HL-60 (cell line): Measurements from ENCODE around the gene ADAMTS13.

Source experiments
- DNase-seq, 2 experiments: peaks; one replicate each; pipeline ENCODE4 v3.0.0-alpha.2; 2010 to 2020; ENCODE audit warnings: low read depth in 1 of 2, low spot score in 1 of 2
- H3K27ac ChIP-seq: fragments of 250-450 bp; sonication (Bioruptor Pico); replicated peaks from 2 replicates; pipeline ENCODE4 v1.5.1; 2020; ENCODE audit warnings: mild to moderate bottlenecking, moderate library complexity
- H3K27me3 ChIP-seq: fragments of 250-450 bp; sonication (Bioruptor Pico); 2 replicates; pipeline ENCODE4 v1.5.1; 2021; ENCODE audit warnings: mild to moderate bottlenecking, moderate library complexity; ENCODE audit not compliant: insufficient read depth, poor library complexity, severe bottlenecking
- H3K4me3 ChIP-seq: replicated peaks from 2 replicates; pipeline ENCODE4 v1.5.1; 2011; ENCODE audit warnings: mild to moderate bottlenecking, control low read depth, low read length; ENCODE audit not compliant: insufficient read depth
- GABPA ChIP-seq: IDR thresholded peaks from 2 replicates; pipeline ENCODE4 v1.6.1; 2012; ENCODE audit warnings: low read depth
- POLR2AphosphoS5 ChIP-seq: IDR thresholded peaks from 2 replicates; pipeline ENCODE4 v1.6.1; 2012; ENCODE audit warnings: low read depth
- SPI1 ChIP-seq: IDR thresholded peaks from 2 replicates; pipeline ENCODE4 v1.6.1; 2012; ENCODE audit warnings: low read depth, mild to moderate bottlenecking, borderline replicate concordance
- TF ChIP-seq, protein P1 (sequence below): IDR thresholded peaks from one replicate; pipeline ENCODE4 v1.5.1; 2011; ENCODE audit warnings: low read length, control low read depth, inconsistent platforms; ENCODE audit not compliant: insufficient read depth
- TF ChIP-seq, protein P2 (sequence below): IDR thresholded peaks from 2 replicates; pipeline ENCODE4 v1.6.1; 2012; ENCODE audit warnings: low read depth; ENCODE audit not compliant: insufficient replicate concordance

ADAMTS13 gene

DNA sequence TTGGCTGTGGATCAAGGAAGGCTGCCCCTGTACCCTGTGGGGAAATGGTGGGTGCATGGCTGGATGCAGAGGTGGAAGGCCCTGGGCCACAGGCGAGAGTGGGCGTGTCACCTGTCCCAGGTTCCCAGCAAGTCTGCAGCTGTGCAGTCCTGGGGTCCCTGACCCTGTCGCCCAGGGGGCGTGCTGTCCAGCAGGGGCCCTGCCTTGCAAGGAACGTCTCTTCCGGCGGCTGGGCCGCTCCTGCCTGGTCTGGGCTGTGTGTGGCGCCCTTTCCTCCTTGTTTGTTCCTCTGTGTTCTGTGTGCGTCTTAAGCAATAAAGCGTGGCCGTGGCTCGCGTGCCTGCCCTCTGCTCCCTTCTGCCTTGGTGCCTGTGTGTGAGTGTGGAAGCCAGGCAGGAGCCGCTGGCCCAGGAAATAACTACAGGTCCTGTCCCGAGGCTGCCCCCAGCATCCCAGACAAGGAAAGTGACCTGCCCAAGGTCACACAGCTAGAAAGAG is 48.3 kb downstream of the ADAMTS13 start:
- Histone ChIP-seq H3K4me3 (no peak overlapping the region), H3K27me3 (no peaks in the 10 kb centered on the region), H3K27ac (peak overlapping the region; percentile 44)
- peak; percentile 56 to 58 for DNase-seq
- TF ChIP-seq, protein P1, sequence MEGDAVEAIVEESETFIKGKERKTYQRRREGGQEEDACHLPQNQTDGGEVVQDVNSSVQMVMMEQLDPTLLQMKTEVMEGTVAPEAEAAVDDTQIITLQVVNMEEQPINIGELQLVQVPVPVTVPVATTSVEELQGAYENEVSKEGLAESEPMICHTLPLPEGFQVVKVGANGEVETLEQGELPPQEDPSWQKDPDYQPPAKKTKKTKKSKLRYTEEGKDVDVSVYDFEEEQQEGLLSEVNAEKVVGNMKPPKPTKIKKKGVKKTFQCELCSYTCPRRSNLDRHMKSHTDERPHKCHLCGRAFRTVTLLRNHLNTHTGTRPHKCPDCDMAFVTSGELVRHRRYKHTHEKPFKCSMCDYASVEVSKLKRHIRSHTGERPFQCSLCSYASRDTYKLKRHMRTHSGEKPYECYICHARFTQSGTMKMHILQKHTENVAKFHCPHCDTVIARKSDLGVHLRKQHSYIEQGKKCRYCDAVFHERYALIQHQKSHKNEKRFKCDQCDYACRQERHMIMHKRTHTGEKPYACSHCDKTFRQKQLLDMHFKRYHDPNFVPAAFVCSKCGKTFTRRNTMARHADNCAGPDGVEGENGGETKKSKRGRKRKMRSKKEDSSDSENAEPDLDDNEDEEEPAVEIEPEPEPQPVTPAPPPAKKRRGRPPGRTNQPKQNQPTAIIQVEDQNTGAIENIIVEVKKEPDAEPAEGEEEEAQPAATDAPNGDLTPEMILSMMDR = peak; percentile 24
- TF ChIP-seq GABPA = no peak
- no peak for TF ChIP-seq SPI1
- TF ChIP-seq, protein P2, sequence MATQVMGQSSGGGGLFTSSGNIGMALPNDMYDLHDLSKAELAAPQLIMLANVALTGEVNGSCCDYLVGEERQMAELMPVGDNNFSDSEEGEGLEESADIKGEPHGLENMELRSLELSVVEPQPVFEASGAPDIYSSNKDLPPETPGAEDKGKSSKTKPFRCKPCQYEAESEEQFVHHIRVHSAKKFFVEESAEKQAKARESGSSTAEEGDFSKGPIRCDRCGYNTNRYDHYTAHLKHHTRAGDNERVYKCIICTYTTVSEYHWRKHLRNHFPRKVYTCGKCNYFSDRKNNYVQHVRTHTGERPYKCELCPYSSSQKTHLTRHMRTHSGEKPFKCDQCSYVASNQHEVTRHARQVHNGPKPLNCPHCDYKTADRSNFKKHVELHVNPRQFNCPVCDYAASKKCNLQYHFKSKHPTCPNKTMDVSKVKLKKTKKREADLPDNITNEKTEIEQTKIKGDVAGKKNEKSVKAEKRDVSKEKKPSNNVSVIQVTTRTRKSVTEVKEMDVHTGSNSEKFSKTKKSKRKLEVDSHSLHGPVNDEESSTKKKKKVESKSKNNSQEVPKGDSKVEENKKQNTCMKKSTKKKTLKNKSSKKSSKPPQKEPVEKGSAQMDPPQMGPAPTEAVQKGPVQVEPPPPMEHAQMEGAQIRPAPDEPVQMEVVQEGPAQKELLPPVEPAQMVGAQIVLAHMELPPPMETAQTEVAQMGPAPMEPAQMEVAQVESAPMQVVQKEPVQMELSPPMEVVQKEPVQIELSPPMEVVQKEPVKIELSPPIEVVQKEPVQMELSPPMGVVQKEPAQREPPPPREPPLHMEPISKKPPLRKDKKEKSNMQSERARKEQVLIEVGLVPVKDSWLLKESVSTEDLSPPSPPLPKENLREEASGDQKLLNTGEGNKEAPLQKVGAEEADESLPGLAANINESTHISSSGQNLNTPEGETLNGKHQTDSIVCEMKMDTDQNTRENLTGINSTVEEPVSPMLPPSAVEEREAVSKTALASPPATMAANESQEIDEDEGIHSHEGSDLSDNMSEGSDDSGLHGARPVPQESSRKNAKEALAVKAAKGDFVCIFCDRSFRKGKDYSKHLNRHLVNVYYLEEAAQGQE = no peak
- no peak for TF ChIP-seq POLR2AphosphoS5

DNA sequence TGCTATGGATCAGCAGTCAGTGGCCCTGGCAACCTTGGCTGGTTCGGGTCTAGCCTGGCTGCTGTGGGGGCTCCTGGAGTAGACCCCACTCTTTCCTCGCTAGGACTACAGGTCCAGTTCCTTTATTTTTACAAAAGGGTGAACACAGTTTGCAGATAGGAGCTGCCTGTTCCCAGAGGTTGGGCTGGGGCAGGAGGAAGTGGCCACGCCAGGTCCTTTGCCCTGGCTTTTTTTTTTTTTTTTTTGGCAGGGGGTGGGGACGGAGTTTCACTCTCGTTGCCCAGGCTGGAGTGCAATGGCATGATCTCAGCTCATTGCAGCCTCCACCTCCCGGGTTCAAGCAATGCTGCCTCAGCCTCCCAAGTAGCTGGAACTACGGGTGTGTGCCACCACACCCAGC is 48.8 kb downstream of the ADAMTS13 start:
- H3K27ac ChIP-seq = peak overlapping the region; percentile 44
- peak in 1 of 2 experiments; percentile 42 for DNase-seq
- H3K4me3 ChIP-seq = no peak overlapping the region
- TF ChIP-seq, protein P1 = no peak
- TF ChIP-seq SPI1 = peak; percentile 55; the same call in 1 of the 2 replicates
- no peaks in the 10 kb centered on the region for H3K27me3 ChIP-seq

DNA sequence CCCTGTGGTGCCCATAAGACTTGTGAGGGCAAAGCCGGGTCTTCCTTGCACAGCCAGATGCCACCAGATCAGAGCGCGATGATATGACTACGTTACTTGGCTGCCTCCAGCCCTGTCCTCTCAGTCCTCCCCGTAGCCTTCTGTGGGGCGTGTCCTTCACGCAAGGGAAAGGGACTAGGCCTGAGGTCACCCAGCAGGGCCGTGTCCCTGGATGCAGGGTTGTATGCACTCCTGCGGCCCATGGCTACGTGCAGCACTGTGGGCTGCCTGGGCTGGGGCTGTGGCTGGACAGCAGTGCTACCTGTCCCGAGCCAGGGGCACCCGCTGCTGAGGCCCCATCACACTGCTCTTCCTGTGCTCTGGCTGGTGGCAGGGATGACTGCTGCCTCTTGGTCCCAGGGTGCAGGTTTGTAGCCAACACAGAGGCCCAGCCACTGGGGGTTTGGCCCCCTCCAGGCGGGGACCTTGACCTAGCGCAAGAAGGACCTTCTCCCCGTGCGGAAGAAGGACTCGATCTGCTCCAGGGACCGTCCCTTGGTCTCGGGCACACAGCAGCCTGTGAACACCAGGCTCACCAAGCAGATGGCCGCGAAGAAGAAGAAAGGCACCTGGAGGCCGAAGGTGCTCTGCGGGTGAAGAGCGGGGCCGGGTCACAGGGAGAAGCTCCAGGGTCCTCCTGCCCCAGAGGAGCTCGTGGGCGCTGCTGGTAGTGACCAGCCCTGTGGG is 49.5 kb downstream of the ADAMTS13 start:
- no peaks in the 10 kb centered on the region for H3K27me3 ChIP-seq
- TF ChIP-seq GABPA (no peak), POLR2AphosphoS5 (no peak), SPI1 (no peak)
- TF ChIP-seq, protein P1 = no peak
- TF ChIP-seq, protein P2 = no peak
- no peak overlapping the region for H3K4me3 ChIP-seq
- H3K27ac ChIP-seq = no peak overlapping the region
- no peak for DNase-seq

DNA sequence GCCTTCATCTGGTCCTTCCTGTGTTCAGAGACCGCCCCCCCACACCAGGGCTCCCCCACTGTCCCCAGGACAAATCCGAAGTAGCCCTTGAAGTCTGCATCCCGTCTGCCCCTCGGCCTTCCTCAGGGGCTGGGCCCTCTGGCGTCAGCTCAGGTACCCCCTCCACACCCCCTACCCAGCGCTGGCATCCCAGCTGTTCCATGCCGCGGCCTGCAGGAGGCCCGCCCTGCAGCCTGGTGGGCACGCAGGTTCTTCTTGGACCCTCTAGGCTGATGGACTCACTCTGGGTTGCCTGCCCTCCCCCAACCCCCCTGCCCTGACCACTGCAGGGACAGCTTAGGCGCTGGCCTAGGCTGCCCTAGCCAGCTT is 50.1 kb downstream of the ADAMTS13 start:
- DNase-seq = no peak
- no peak for TF ChIP-seq POLR2AphosphoS5
- TF ChIP-seq, protein P2 = no peak
- TF ChIP-seq GABPA = no peak
- TF ChIP-seq SPI1 = no peak
- TF ChIP-seq, protein P1 = no peak
- no peaks in the 10 kb centered on the region for H3K27me3 ChIP-seq
- no peak overlapping the region for H3K27ac ChIP-seq
- H3K4me3 ChIP-seq = no peak overlapping the region
